WTC11 (cell line): Measurements from ENCODE around the gene NOSTRIN. TPM values are rescaled to one million over a fixed set of nuclear protein-coding genes. Genes with fewer than 3 reads are reported as not detected.

Source experiments
- ATAC-seq: fragments of 200-7000 bp; cut with Tn5 transposase; 2 replicates; pipeline ENCODE4 v1.10.0; 2021; ENCODE audit warnings: mild to moderate bottlenecking, moderate library complexity
- CTCF ChIA-PET: fragments of 300-600 bp; sonication (Branson Sonifier 250); formaldehyde crosslinking; loops from one replicate; lab custom pipeline; 2021; ENCODE audit warnings: antibody characterized with exemption; lab: Charles Lee
- POLR2A ChIA-PET: fragments of 350-600 bp; sonication (Branson Sonifier 250); formaldehyde crosslinking; loops from one replicate; lab custom pipeline; 2021; ENCODE audit warnings: antibody characterized with exemption; lab: Charles Lee
- DNase-seq: peaks from one replicate; pipeline ENCODE4 v3.0.0; 2021; ENCODE audit warnings: low spot score
- H3K27ac Mint-ChIP-seq: 2 replicates; pipeline ENCODE4 v1.8.0; 2021; ENCODE audit warnings: mixed read lengths
- H3K27me3 Mint-ChIP-seq: 2 replicates; pipeline ENCODE4 v1.8.0; 2021; ENCODE audit warnings: low read depth, mild to moderate bottlenecking, moderate library complexity, mixed read lengths
- H3K36me3 Mint-ChIP-seq: 2 replicates; pipeline ENCODE4 v1.8.0; 2021; ENCODE audit warnings: mixed read lengths
- H3K4me1 Mint-ChIP-seq: 2 replicates; pipeline ENCODE4 v1.8.0; 2022; ENCODE audit warnings: mixed read lengths
- H3K4me3 Mint-ChIP-seq: 2 replicates; pipeline ENCODE4 v1.8.0; 2021; ENCODE audit warnings: mild to moderate bottlenecking, moderate library complexity, mixed read lengths
- H3K9me3 Mint-ChIP-seq: 2 replicates; pipeline ENCODE4 v1.8.0; 2021; ENCODE audit warnings: mixed read lengths
- ATF2 ChIP-seq: sonication (generic); formaldehyde crosslinking; IDR thresholded peaks from 2 replicates; pipeline ENCODE4 v1.8.1; 2022; ENCODE audit warnings: low read depth, missing genetic modification reagents, borderline replicate concordance
- CREB1 ChIP-seq: sonication (generic); formaldehyde crosslinking; IDR thresholded peaks from 2 replicates; pipeline ENCODE4 v1.8.0; 2023; ENCODE audit warnings: mild to moderate bottlenecking, missing genetic modification reagents
- E2F1 ChIP-seq: sonication (generic); formaldehyde crosslinking; IDR thresholded peaks from 2 replicates; pipeline ENCODE4 v1.8.0; 2022; ENCODE audit warnings: mild to moderate bottlenecking, missing genetic modification reagents
- E2F5 ChIP-seq: sonication (generic); formaldehyde crosslinking; IDR thresholded peaks from 2 replicates; pipeline ENCODE4 v1.8.1; 2022; ENCODE audit warnings: mild to moderate bottlenecking, moderate library complexity, missing genetic modification reagents
- ELF4 ChIP-seq: sonication (generic); formaldehyde crosslinking; IDR thresholded peaks from 2 replicates; pipeline ENCODE4 v1.8.1; 2022; ENCODE audit warnings: low read depth, mild to moderate bottlenecking, moderate library complexity, missing genetic modification reagents
- FOXJ3 ChIP-seq: sonication (generic); formaldehyde crosslinking; IDR thresholded peaks from 2 replicates; pipeline ENCODE4 v1.9.0; 2021; ENCODE audit warnings: missing genetic modification reagents, mild to moderate bottlenecking, borderline replicate concordance
- FOXP1 ChIP-seq: sonication (generic); formaldehyde crosslinking; IDR thresholded peaks from 2 replicates; pipeline ENCODE4 v1.8.0; 2022; ENCODE audit warnings: missing genetic modification reagents, mild to moderate bottlenecking, moderate library complexity, borderline replicate concordance
- HMGXB4 ChIP-seq: sonication (generic); formaldehyde crosslinking; IDR thresholded peaks from 2 replicates; pipeline ENCODE4 v1.8.1; 2023; ENCODE audit warnings: mild to moderate bottlenecking, moderate library complexity, missing genetic modification reagents
- SMAD3 ChIP-seq: sonication (generic); formaldehyde crosslinking; IDR thresholded peaks from 2 replicates; pipeline ENCODE4 v1.8.0; 2022; ENCODE audit warnings: missing genetic modification reagents, mild to moderate bottlenecking, borderline replicate concordance
- SMAD4 ChIP-seq: sonication (generic); formaldehyde crosslinking; IDR thresholded peaks from 2 replicates; pipeline ENCODE4 v1.8.0; 2022; ENCODE audit warnings: mild to moderate bottlenecking, missing genetic modification reagents
- ZNF121 ChIP-seq: sonication (generic); formaldehyde crosslinking; IDR thresholded peaks from 2 replicates; pipeline ENCODE4 v1.8.0; 2023; ENCODE audit warnings: missing genetic modification reagents
- ZNF219 ChIP-seq: sonication (generic); formaldehyde crosslinking; IDR thresholded peaks from 2 replicates; pipeline ENCODE4 v1.8.0; 2023; ENCODE audit warnings: missing genetic modification reagents, mild to moderate bottlenecking, borderline replicate concordance
- ZNF263 ChIP-seq: sonication (generic); formaldehyde crosslinking; IDR thresholded peaks from 2 replicates; pipeline ENCODE4 v1.8.1; 2022; ENCODE audit warnings: low read depth, mild to moderate bottlenecking, moderate library complexity, missing genetic modification reagents
- total RNA-seq: library from RNA; stranded (reverse); gene quantifications from 3 replicates; pipeline ENCODE4 v1.2.3, GENCODE V29; 2021
- TF ChIP-seq, protein P1 (sequence below): sonication (generic); formaldehyde crosslinking; IDR thresholded peaks from 2 replicates; pipeline ENCODE4 v1.8.0; 2023; ENCODE audit warnings: missing genetic modification reagents, mild to moderate bottlenecking, borderline replicate concordance
- TF ChIP-seq, protein P2 (sequence below): sonication (generic); formaldehyde crosslinking; IDR thresholded peaks from 2 replicates; pipeline ENCODE4 v1.8.0; 2023; ENCODE audit warnings: mild to moderate bottlenecking, missing genetic modification reagents
- TF ChIP-seq, protein P3 (sequence below): sonication (generic); formaldehyde crosslinking; IDR thresholded peaks from 2 replicates; pipeline ENCODE4 v1.8.1; 2022; ENCODE audit warnings: missing genetic modification reagents, borderline replicate concordance
- TF ChIP-seq, protein P4 (sequence below): fragments of 250-450 bp; sonication (Bioruptor Pico); IDR thresholded peaks from 2 replicates; pipeline ENCODE4 v1.9.0; 2021; ENCODE audit warnings: moderate library complexity, mild to moderate bottlenecking, inconsistent platforms, borderline replicate concordance

Gene NOSTRIN
- total RNA-seq, 1 experiment from 2014 or later = 0.22 TPM

GRCh38 chr2:168890006-168890782 is 87.8 kb downstream of the NOSTRIN start, which contains the start of gene SPC25:
Gene SPC25, minus strand, starts transcription at chr2:168890430. Its CDS starts 911 bp downstream, at chr2:168889519.
- CTCF ChIA-PET = interaction anchor here (0.6 to 1.1 kb wide), 2 partner anchors 29 to 885 kb away, joined by 3 to 7 read pairs; no protein-coding TSS in a partner anchor
- no peaks in the 10 kb centered on the region for H3K9me3 Mint-ChIP-seq
- TF ChIP-seq ELF4 (no peak), ZNF219 (CRISPR knock-in tag) (no peak), SMAD3 (CRISPR knock-in tag) (no peak), ATF2 (CRISPR knock-in tag) (no peak), CREB1 (CRISPR knock-in tag) (no peak), E2F1 (no peak), SMAD4 (CRISPR knock-in tag) (no peak), FOXJ3 (CRISPR knock-in tag) (no peak), ZNF121 (no peak), ZNF263 (CRISPR knock-in tag) (no peak), HMGXB4 (CRISPR knock-in tag) (no peak), FOXP1 (CRISPR knock-in tag) (peak; percentile 48; the same call in 1 of the 2 replicates), E2F5 (peak; percentile 97)
- TF ChIP-seq, protein P1, sequence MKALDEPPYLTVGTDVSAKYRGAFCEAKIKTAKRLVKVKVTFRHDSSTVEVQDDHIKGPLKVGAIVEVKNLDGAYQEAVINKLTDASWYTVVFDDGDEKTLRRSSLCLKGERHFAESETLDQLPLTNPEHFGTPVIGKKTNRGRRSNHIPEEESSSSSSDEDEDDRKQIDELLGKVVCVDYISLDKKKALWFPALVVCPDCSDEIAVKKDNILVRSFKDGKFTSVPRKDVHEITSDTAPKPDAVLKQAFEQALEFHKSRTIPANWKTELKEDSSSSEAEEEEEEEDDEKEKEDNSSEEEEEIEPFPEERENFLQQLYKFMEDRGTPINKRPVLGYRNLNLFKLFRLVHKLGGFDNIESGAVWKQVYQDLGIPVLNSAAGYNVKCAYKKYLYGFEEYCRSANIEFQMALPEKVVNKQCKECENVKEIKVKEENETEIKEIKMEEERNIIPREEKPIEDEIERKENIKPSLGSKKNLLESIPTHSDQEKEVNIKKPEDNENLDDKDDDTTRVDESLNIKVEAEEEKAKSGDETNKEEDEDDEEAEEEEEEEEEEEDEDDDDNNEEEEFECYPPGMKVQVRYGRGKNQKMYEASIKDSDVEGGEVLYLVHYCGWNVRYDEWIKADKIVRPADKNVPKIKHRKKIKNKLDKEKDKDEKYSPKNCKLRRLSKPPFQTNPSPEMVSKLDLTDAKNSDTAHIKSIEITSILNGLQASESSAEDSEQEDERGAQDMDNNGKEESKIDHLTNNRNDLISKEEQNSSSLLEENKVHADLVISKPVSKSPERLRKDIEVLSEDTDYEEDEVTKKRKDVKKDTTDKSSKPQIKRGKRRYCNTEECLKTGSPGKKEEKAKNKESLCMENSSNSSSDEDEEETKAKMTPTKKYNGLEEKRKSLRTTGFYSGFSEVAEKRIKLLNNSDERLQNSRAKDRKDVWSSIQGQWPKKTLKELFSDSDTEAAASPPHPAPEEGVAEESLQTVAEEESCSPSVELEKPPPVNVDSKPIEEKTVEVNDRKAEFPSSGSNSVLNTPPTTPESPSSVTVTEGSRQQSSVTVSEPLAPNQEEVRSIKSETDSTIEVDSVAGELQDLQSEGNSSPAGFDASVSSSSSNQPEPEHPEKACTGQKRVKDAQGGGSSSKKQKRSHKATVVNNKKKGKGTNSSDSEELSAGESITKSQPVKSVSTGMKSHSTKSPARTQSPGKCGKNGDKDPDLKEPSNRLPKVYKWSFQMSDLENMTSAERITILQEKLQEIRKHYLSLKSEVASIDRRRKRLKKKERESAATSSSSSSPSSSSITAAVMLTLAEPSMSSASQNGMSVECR (CRISPR knock-in tag) = 0 out of 2 replicates have a peak, but pooled peaks have one; percentile 51
- TF ChIP-seq, protein P2, sequence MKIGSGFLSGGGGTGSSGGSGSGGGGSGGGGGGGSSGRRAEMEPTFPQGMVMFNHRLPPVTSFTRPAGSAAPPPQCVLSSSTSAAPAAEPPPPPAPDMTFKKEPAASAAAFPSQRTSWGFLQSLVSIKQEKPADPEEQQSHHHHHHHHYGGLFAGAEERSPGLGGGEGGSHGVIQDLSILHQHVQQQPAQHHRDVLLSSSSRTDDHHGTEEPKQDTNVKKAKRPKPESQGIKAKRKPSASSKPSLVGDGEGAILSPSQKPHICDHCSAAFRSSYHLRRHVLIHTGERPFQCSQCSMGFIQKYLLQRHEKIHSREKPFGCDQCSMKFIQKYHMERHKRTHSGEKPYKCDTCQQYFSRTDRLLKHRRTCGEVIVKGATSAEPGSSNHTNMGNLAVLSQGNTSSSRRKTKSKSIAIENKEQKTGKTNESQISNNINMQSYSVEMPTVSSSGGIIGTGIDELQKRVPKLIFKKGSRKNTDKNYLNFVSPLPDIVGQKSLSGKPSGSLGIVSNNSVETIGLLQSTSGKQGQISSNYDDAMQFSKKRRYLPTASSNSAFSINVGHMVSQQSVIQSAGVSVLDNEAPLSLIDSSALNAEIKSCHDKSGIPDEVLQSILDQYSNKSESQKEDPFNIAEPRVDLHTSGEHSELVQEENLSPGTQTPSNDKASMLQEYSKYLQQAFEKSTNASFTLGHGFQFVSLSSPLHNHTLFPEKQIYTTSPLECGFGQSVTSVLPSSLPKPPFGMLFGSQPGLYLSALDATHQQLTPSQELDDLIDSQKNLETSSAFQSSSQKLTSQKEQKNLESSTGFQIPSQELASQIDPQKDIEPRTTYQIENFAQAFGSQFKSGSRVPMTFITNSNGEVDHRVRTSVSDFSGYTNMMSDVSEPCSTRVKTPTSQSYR = peak; percentile 32; the same call in 1 of the 2 replicates
- TF ChIP-seq, protein P3, sequence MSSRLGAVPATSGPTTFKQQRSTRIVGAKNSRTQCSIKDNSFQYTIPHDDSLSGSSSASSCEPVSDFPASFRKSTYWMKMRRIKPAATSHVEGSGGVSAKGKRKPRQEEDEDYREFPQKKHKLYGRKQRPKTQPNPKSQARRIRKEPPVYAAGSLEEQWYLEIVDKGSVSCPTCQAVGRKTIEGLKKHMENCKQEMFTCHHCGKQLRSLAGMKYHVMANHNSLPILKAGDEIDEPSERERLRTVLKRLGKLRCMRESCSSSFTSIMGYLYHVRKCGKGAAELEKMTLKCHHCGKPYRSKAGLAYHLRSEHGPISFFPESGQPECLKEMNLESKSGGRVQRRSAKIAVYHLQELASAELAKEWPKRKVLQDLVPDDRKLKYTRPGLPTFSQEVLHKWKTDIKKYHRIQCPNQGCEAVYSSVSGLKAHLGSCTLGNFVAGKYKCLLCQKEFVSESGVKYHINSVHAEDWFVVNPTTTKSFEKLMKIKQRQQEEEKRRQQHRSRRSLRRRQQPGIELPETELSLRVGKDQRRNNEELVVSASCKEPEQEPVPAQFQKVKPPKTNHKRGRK (CRISPR knock-in tag) = no peak
- TF ChIP-seq, protein P4, sequence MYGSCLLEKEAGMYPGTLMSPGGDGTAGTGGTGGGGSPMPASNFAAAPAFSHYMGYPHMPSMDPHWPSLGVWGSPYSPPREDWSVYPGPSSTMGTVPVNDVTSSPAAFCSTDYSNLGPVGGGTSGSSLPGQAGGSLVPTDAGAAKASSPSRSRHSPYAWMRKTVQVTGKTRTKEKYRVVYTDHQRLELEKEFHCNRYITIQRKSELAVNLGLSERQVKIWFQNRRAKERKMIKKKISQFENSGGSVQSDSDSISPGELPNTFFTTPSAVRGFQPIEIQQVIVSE (CRISPR knock-in tag) = no peak

More at GRCh38 chr2:168890006-168890782, 87.8 kb downstream of the NOSTRIN start, which contains the start of gene SPC25:
- Mint-ChIP-seq H3K4me3 (peak within 1 kb of the TSS; percentile 96), H3K27ac (peak within 1 kb of the TSS; percentile 77), H3K36me3 (peaks cover 20% of the 10 kb centered on the region), H3K4me1 (peaks cover 11% of the 10 kb centered on the region), H3K27me3 (peaks cover 25% of the 10 kb centered on the region)
- POLR2A ChIA-PET = no interaction called here
- ATAC-seq (peak; percentile 99), DNase-seq (peak; percentile 93)
